GM23338 (cell line): Measurements from ENCODE around the gene SYNE1.

Experiments
- CTCF ChIP-seq, 2 experiments: fragments of 200-600 bp in 1 of 2; sonication (generic) in 1 of 2; conservative IDR thresholded peaks; 2 replicates each; pipeline versions ENCODE4 v1.5.1 to v1.6.1; 2016 to 2017; ENCODE audit warnings: antibody characterized with exemption in 2 of 2, low read depth in 2 of 2, mild to moderate bottlenecking in 2 of 2, moderate library complexity in 1 of 2
- ETS1 ChIP-seq: IDR thresholded peaks from 2 replicates; pipeline ENCODE4 v1.6.1; 2016; ENCODE audit warnings: antibody characterized with exemption
- EZH2 ChIP-seq: fragments of 200-600 bp; sonication (generic); IDR thresholded peaks from one replicate; pipeline ENCODE4 v1.8.0; 2017; ENCODE audit warnings: antibody characterized with exemption, mild to moderate bottlenecking, low read depth; ENCODE audit not compliant: unreplicated experiment
- EZH2phosphoT487 ChIP-seq: fragments of 200-600 bp; sonication (generic); IDR thresholded peaks from one replicate; pipeline ENCODE4 v1.8.1; 2018; ENCODE audit warnings: antibody characterized with exemption; ENCODE audit not compliant: unreplicated experiment
- POLR2AphosphoS5 ChIP-seq: IDR thresholded peaks from 2 replicates; pipeline ENCODE4 v1.6.1; 2016; ENCODE audit warnings: antibody characterized with exemption, low read depth
- REST ChIP-seq: IDR thresholded peaks from one replicate; pipeline ENCODE4 v1.6.1; 2018; ENCODE audit warnings: antibody characterized with exemption; ENCODE audit not compliant: unreplicated experiment

- no peak for TF ChIP-seq EZH2
- TF ChIP-seq CTCF (conservative IDR thresholded peaks at IDR 0.05; ENCODE audit: low read depth in 2 of 2), result no peak
- TF ChIP-seq REST, result no peak
- TF ChIP-seq POLR2AphosphoS5, result no peak
- no peak for TF ChIP-seq ETS1
- no peak for TF ChIP-seq EZH2phosphoT487
Measured at GRCh38 chr6:152502421-152503188, 134.6 kb downstream of the SYNE1 start.
